Panc1 (cell line): ENCODE measurements around the gene SYNGR2. TPM values are rescaled to one million over a fixed set of nuclear protein-coding genes. Genes with fewer than 3 reads are reported as not detected.
"Not testable (repeated sequence)": the region's sequence is repeated elsewhere in the genome, so short reads cannot be mapped to it uniquely, and the experiment has no call there.

Experiments
- ATAC-seq: fragments of 200-7000 bp; cut with Tn5 transposase; 2 replicates; pipeline ENCODE4 v1.9.1; 2020; ENCODE audit warnings: mild to moderate bottlenecking, moderate library complexity
- BruUV-seq: library from RNA; stranded (reverse); fragments of 400-500 nt; replicated peaks from 2 replicates; lab custom pipeline; 2021; lab: Mats Ljungman, UMichigan
- CTCF ChIA-PET: fragments of 300-600 bp; sonication (Branson Sonifier 250); formaldehyde crosslinking; loops from one replicate; lab custom pipeline; 2022; ENCODE audit warnings: antibody characterized with exemption; lab: Charles Lee
- POLR2A ChIA-PET: fragments of 300-600 bp; sonication (Branson Sonifier 250); formaldehyde crosslinking; loops from one replicate; lab custom pipeline; 2022; ENCODE audit warnings: antibody characterized with exemption; lab: Charles Lee
- DNase-seq: peaks from one replicate; pipeline ENCODE4 v3.0.0-alpha.2; 2010; ENCODE audit warnings: low read depth, low spot score
- H3K27ac ChIP-seq: 2 replicates; pipeline ENCODE4 v1.5.1; 2011; ENCODE audit warnings: mild to moderate bottlenecking, low read length, inconsistent platforms
- H3K27me3 ChIP-seq: fragments of 200-500 bp; sonication (Bioruptor generic); 2 replicates; pipeline ENCODE4 v1.6.0; 2014; ENCODE audit warnings: low read length, inconsistent platforms; ENCODE audit not compliant: control insufficient read depth, insufficient read depth
- H3K36me3 ChIP-seq: fragments of 200-500 bp; sonication (Bioruptor generic); 2 replicates; pipeline ENCODE4 v1.5.1; 2014; ENCODE audit warnings: inconsistent platforms, mild to moderate bottlenecking, low read length, moderate library complexity; ENCODE audit not compliant: control insufficient read depth, insufficient read depth
- H3K4me1 ChIP-seq: 2 replicates; pipeline ENCODE4 v1.5.1; 2011; ENCODE audit warnings: inconsistent platforms, mild to moderate bottlenecking, low read length, moderate library complexity; ENCODE audit not compliant: control insufficient read depth, insufficient read depth
- H3K4me3 ChIP-seq, 2 experiments: 2 replicates each; pipeline ENCODE4 v1.5.1; 2011 to 2012; ENCODE audit warnings: low read depth in 2 of 2, low read length in 2 of 2, mild to moderate bottlenecking in 2 of 2, inconsistent platforms in 1 of 2, moderate library complexity in 1 of 2
- H3K9me3 ChIP-seq: fragments of 200-500 bp; sonication (Bioruptor generic); 2 replicates; pipeline ENCODE4 v1.5.1; 2014; ENCODE audit warnings: low read depth, mild to moderate bottlenecking, inconsistent platforms, low read length, moderate library complexity; ENCODE audit not compliant: control insufficient read depth, insufficient read depth
- CTCF ChIP-seq: fragments of 450-650 bp; IDR thresholded peaks from 2 replicates; pipeline ENCODE4 v1.5.1; 2017; ENCODE audit warnings: mild to moderate bottlenecking
- POLR2AphosphoS5 ChIP-seq: IDR thresholded peaks from 2 replicates; pipeline ENCODE4 v1.6.1; 2012; ENCODE audit warnings: mild to moderate bottlenecking, low read depth, low read length, moderate library complexity
- REST ChIP-seq, 2 experiments: IDR thresholded peaks; 2 replicates each; pipeline ENCODE4 v1.6.1; 2011 to 2012; ENCODE audit warnings: low read depth in 2 of 2, control low read depth in 1 of 2, low read length in 1 of 2, mild to moderate bottlenecking in 1 of 2, moderate library complexity in 1 of 2; ENCODE audit not compliant: insufficient read depth in 1 of 2
- SIN3A ChIP-seq: IDR thresholded peaks from 2 replicates; pipeline ENCODE4 v1.6.1; 2012; ENCODE audit warnings: low read depth, mild to moderate bottlenecking, low read length, moderate library complexity, borderline replicate concordance; ENCODE audit not compliant: insufficient read depth
- TCF7L2 ChIP-seq: IDR thresholded peaks from 2 replicates; pipeline ENCODE4 v1.6.1; 2011; ENCODE audit warnings: mild to moderate bottlenecking, low read depth, low read length, inconsistent platforms
- in situ Hi-C: cut with HindIII; loops from 2 replicates; pipeline ENCODE4 v1.10.0; 2016; ENCODE audit warnings: low sequenced_read_pairs, low pct_unique_long_range_greater_than_20kb
- intact Hi-C: fragments of 100-400 bp; cut with micrococcal nuclease; formaldehyde crosslinking; loops from one replicate; pipeline ENCODE4 v1.10.0; 2022; ENCODE audit not compliant: unreplicated experiment
- total RNA-seq: library from RNA; stranded (reverse); gene quantifications from one replicate; pipeline ENCODE4 v1.2.1, GENCODE V29; 2021; ENCODE audit not compliant: unreplicated experiment

The SYNGR2 gene
- total RNA-seq, 1 experiment from 2014 or later = 204 TPM

- no peaks in the 10 kb centered on the region for H3K27me3 ChIP-seq
- DNase-seq = no peak
- no peak for TF ChIP-seq CTCF
- TF ChIP-seq POLR2AphosphoS5 = 0 out of 2 replicates have a peak, but pooled peaks have one; percentile 15
- no peak for TF ChIP-seq TCF7L2
- TF ChIP-seq REST (IDR thresholded peaks at IDR 0.05; ENCODE audit: insufficient read depth in 1 of 2, low read depth in 2 of 2, low read length in 1 of 2) = no peak
- TF ChIP-seq SIN3A = no peak
- H3K27ac ChIP-seq = peak overlapping the region; percentile 29; the same call in 1 of the 2 replicates
- intact Hi-C loops = no loop called here
- H3K36me3 ChIP-seq = no peaks in the 10 kb centered on the region; the same call in 1 of the 2 replicates
- in situ Hi-C loops = no loop called here
- ChIA-PET CTCF (interaction anchor here (0.7 to 1.1 kb wide), 2 partner anchors 44 to 80 kb away, joined by 3 read pairs; no protein-coding TSS in a partner anchor), POLR2A (no interaction called here)
- no peak overlapping the region for H3K4me3 ChIP-seq
- peaks cover 50% of the 10 kb centered on the region for H3K4me1 ChIP-seq
- H3K9me3 ChIP-seq = no peaks in the 10 kb centered on the region
- ATAC-seq = no peak
- BruUV-seq = no TSS peak
Measured at GRCh38 chr17:78170692-78171590, 2.6 kb downstream of the SYNGR2 start.

GRCh38 chr17:78171591-78172248 lies 3.3 kb downstream of the SYNGR2 start:
- peak overlapping the region; percentile 54 for H3K27ac ChIP-seq
- H3K27me3 ChIP-seq, intact Hi-C loops, H3K36me3 ChIP-seq, H3K9me3 ChIP-seq, H3K4me3 ChIP-seq, DNase-seq, ATAC-seq, in situ Hi-C loops: not testable (repeated sequence)
- BruUV-seq = TSS peak; percentile 55
- H3K4me1 ChIP-seq = peaks cover 58% of the 10 kb centered on the region
- POLR2A ChIA-PET = interaction anchor here (0.6 kb wide), 1 partner anchor 1830 kb away, joined by 6 read pairs; no protein-coding TSS in a partner anchor
- CTCF ChIA-PET = interaction anchor here (0.7 to 1.1 kb wide), 2 partner anchors 45 to 80 kb away, joined by 3 read pairs; no protein-coding TSS in a partner anchor
